Transverse colon (tissue), 3 donors: ENCODE data around the gene KLHL25.

ENCODE experiments used
- CTCF ChIP-seq, 5 experiments: fragments of 200-600 bp in 3 of 5; fragments of 450-650 bp in 2 of 5; sonication (generic) in 3 of 5; IDR thresholded peaks; 1 replicate in 2 of 5; 2 replicates in 3 of 5; pipeline ENCODE4 v1.5.1; 2016 to 2017; ENCODE audit warnings: antibody characterized with exemption in 5 of 5, inconsistent platforms in 3 of 5, mild to moderate bottlenecking in 2 of 5, moderate library complexity in 1 of 5
- POLR2A ChIP-seq: fragments of 450-650 bp; IDR thresholded peaks from one replicate; pipeline ENCODE4 v1.6.1; 2016; ENCODE audit warnings: antibody characterized with exemption, mild to moderate bottlenecking, moderate library complexity

- TF ChIP-seq CTCF (IDR thresholded peaks at IDR 0.05) (no peak), POLR2A (no peak)
Observed at GRCh38 chr15:85750319-85751290, 44.1 kb downstream of the KLHL25 start.
